ENCODE data around the gene SLC50A1.
A peak's percentile ranks its signal among the peaks of the same experiment; 100 is the strongest.

The SLC50A1 gene

GRCh38 chr1:155134322-155134721, 1.3 kb upstream of the SLC50A1 start:
- no peak for DNase-seq (ENCODE audit: low read depth, low spot score)
- H3K4me3 ChIP-seq (ENCODE audit: low read depth, low read length), result no peak overlapping the region
- TF ChIP-seq CTCF (IDR thresholded peaks at IDR 0.05; ENCODE audit: low read depth, low read length), result no peak
- in situ Hi-C loops (cut with HindIII; ENCODE audit: low sequenced_read_pairs), result no loop called here

- DNase-seq (ENCODE audit: low read depth, low spot score), result peak; percentile 95
- TF ChIP-seq CTCF (IDR thresholded peaks at IDR 0.05; ENCODE audit: low read depth, low read length), result no peak
- in situ Hi-C loops (cut with HindIII; ENCODE audit: low sequenced_read_pairs), result no loop called here
- H3K4me3 ChIP-seq (ENCODE audit: low read depth, low read length), result peak overlapping the region; percentile 83
Observed at GRCh38 chr1:155134880-155135414, 705 bp upstream of the SLC50A1 start.

- in situ Hi-C loops (cut with HindIII; ENCODE audit: low sequenced_read_pairs), result no loop called here
- peak overlapping the region; percentile 21 for H3K4me3 ChIP-seq (ENCODE audit: low read depth, low read length)
- TF ChIP-seq CTCF (IDR thresholded peaks at IDR 0.05; ENCODE audit: low read depth, low read length), result no peak
- DNase-seq (ENCODE audit: low read depth, low spot score), result no peak
Observed at GRCh38 chr1:155136748-155137147, 1.1 kb downstream of the SLC50A1 start.

GRCh38 chr1:155137154-155137949, 1.7 kb downstream of the SLC50A1 start:
- TF ChIP-seq CTCF (IDR thresholded peaks at IDR 0.05; ENCODE audit: low read depth, low read length), result no peak

GRCh38 chr1:155139895-155140629, 4.4 kb downstream of the SLC50A1 start, which contains the start of gene DPM3:
Gene DPM3 (minus strand): TSS chr1:155140531. CDS start chr1:155140240, 291 bp downstream.
- peak; percentile 71 for DNase-seq (ENCODE audit: low read depth, low spot score)
- peak within 1 kb of the TSS; percentile 87 for H3K4me3 ChIP-seq (ENCODE audit: low read depth, low read length)
- TF ChIP-seq CTCF (IDR thresholded peaks at IDR 0.05; ENCODE audit: low read depth, low read length), result no peak
- in situ Hi-C loops (cut with HindIII; ENCODE audit: low sequenced_read_pairs), result no loop called here

More at GRCh38 chr1:155137154-155137949, 1.7 kb downstream of the SLC50A1 start:
- no peak overlapping the region for H3K4me3 ChIP-seq (ENCODE audit: low read depth, low read length)
- DNase-seq (ENCODE audit: low read depth, low spot score), result no peak
- in situ Hi-C loops (cut with HindIII; ENCODE audit: low sequenced_read_pairs), result no loop called here

- no peak for DNase-seq (ENCODE audit: low read depth, low spot score)
- peak overlapping the region; percentile 87 for H3K4me3 ChIP-seq (ENCODE audit: low read depth, low read length)
- TF ChIP-seq CTCF (IDR thresholded peaks at IDR 0.05; ENCODE audit: low read depth, low read length), result no peak
- in situ Hi-C loops (cut with HindIII; ENCODE audit: low sequenced_read_pairs), result no loop called here
Observed at GRCh38 chr1:155140630-155140953, 4.9 kb downstream of the SLC50A1 start.

Data from astrocyte of the spinal cord (primary cell).